SHP77 (cell line): ENCODE measurements around the gene SRP72.
"Not testable (repeated sequence)": the region's sequence is repeated elsewhere in the genome, so short reads cannot be mapped to it uniquely, and the experiment has no call there.

Experiments
- DNase-seq, 2 experiments: peaks; one replicate each; lab custom pipeline; 2025; lab: John Stamatoyannopoulos, UW

The SRP72 gene

DNA sequence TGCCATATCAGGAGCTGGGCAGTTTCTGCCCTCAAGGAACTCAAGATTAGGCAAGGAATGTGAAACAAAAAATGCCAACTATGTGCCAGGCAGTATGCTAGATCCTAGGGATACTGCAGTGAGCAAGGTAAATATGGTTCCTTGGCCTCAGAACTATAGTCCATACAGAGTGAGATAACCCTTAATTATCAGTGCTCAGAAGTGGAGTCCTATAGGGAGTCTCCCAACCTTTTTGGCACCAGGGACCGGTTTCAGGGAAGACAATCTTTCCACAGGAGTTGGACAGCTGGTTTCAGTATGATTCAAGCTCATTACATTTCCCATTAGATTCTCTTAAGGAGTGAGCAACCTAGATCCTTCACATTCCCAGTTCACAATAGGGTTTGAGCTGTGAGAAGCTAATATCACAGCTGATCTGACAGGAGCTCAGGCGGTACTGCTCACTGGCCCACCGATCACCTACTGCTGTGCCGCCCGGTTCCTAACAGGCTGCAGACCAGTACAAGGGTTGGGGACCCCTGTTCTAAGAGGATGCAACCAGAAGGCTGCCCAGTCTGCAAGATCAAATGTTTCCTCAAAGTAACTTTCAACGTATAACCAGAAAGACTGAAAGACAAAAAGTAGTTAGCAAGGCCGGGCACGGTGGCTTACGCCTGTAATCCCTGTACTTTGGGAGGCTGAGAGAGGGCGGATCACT lies 1.7 kb upstream of the SRP72 start:
- no peak for DNase-seq

DNA sequence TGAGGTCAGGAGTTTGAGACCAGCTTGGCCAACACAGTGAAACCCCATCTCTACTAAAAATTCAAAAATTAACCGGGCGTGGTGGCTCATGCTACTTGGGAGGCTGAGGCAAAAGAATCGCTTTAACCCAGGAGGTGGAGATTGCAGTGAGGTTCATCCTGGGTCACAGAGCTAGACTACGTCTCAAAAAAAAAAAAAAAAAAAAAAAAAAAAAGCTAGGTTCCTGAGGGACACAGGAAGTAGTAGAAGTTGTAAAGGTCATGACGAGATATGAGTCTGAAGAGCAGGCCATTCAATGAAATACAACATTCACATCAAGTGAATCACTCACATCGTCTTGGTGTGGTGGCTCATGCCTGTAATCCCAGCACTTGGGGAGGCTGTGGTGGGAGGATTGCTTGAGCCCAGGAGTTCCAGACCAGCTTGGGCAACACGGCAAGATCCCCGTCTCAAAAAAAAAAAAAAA lies 1.1 kb upstream of the SRP72 start:
- DNase-seq, result not testable (repeated sequence)

DNA sequence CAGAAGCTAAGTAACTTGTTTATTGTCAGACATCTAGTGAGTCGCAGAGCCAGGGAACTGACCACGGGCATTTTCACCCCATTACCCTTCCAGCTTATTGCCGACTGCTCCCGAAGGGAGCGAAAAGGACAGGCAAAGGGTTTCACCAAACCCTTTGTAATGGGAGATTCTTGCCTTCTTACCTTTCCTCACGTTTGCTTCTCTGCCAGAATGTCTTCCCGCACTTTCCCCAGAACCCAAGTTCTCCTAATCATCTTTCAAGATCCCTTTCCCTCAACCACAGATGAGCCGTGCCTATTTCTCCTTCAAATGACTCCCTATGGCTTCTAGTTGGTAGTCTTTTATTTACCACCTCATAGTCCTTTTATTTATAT lies 520 bp upstream of the SRP72 start:
- DNase-seq, result no peak

DNA sequence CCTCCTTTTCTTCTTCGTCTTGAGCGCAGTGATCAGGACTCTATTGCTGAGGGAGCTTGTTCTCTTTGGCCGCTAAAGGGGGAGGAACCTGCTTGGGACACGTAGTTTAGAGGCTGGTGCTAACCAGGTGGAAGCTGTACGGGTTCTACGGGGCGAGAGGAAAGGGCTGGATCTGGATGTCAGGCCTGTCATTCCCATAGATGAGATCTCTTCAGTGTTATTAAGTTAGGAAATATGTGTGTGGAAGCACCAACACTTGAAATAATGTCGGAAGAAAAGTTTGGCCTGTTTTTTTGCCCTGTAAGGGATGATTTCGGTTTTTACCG lies 643 bp downstream of the SRP72 start:
- peak; percentile 59 to 73 for DNase-seq

DNA sequence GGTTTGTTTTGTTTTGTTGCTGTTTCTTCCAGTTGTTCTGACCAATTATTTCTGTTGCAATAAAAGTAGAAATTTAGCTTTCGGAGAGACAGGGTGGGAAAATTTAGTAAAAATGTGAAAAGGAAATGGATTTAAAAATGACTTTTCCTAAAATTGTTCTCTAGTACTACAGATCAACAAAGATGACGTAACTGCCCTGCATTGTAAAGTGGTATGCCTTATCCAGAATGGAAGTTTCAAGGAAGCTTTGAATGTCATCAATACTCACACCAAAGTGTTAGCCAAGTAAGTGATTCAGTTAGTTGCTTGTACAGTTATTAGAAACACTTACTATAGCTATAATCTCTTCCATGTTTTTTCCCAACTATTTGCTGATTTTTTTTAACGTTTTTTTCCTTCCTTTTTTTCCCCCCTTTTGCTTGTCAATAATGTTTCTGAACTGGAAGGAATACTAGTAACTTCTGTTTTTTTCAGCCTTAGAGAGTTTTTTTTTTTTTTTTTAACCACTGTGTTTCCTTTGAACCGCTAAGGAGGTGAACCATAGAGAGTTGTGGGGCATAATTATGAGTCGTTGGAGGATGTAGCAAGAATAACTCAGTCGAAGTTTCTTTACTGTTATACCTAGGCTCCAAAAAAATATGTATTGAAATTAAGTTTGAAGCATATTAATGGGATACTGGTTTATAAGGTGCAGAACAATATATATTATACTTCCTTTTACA lies 2.2 kb downstream of the SRP72 start:
- no peak for DNase-seq

DNA sequence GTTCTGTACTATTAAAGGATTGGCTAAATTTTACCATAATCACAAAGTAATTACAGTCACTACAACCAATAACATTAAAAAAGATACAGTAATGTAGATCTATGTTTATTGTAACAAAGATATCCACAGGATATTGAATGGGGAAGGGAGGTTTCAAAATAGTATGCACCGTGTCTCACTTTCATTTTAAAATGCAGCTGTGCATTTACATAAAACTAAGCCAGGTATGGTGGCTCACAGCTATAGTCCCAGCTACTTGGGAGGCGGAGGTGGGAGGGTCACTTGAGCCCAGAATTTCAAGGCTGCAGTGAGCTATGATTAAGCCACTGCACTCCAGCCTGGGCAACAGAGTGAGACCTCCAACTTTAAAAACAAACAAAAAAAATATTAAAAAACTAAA lies 8.5 kb downstream of the SRP72 start:
- DNase-seq, result no peak

DNA sequence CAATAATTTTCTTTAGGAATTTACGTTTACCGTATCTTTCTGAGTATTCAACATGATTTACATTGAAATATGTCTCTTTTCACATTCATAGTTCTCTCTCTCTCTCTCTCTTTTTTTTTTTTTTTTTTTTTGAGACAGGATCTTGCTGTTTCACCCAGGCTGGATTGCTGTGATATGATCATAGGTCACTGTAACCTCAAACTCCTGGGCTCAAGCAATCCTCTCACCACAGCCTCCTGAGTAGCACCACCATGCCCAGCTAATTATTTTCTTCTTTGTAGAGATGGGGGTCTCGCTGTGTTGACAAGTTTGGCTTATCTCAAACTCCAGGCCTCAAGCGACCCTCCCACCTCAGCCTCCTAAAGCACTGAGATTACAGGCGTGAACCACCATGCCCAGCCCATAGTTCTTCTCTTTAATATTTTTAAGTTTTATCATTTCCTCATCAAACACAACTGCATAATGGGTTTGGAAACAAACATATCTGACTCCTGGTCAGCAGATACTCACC lies 9.8 kb downstream of the SRP72 start:
- no peak for DNase-seq

DNA sequence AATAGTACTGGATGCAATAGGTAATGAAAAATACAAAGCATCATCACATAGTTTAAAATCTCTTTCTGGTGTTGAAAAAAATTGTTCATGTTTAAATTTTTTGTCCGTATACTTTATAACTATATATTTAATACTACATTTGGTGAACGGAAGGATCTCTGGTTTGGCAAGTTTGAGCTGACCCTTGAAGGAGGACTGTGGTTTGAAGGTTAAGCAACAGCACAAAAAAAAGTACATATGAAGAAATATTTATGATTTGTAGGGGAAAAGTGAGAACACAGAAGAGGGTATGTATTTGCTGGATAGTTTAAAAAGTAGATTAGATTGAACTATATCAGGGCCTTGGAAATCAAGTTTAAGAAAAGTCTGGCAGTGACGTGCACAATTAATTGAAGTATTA lies 13.3 kb downstream of the SRP72 start:
- no peak for DNase-seq

DNA sequence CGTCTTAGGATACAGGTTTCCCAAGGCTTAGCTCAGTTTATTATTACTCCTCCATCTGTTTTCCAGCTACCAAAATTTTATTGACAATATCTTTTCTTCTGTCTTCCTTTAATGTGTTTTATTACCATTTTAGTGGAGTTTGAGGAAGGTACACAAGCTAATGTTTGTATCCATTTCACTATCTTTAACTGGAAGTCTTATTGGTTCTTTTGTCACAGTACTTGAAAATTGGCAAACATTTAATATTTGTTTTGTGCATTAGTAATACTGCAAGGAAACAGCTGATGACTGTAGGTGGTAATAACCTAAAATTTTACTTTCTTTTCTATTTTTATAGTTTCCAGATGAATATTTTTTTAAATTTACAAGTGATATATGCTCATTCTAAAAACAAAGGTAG lies 28.8 kb downstream of the SRP72 start:
- DNase-seq, result no peak

DNA sequence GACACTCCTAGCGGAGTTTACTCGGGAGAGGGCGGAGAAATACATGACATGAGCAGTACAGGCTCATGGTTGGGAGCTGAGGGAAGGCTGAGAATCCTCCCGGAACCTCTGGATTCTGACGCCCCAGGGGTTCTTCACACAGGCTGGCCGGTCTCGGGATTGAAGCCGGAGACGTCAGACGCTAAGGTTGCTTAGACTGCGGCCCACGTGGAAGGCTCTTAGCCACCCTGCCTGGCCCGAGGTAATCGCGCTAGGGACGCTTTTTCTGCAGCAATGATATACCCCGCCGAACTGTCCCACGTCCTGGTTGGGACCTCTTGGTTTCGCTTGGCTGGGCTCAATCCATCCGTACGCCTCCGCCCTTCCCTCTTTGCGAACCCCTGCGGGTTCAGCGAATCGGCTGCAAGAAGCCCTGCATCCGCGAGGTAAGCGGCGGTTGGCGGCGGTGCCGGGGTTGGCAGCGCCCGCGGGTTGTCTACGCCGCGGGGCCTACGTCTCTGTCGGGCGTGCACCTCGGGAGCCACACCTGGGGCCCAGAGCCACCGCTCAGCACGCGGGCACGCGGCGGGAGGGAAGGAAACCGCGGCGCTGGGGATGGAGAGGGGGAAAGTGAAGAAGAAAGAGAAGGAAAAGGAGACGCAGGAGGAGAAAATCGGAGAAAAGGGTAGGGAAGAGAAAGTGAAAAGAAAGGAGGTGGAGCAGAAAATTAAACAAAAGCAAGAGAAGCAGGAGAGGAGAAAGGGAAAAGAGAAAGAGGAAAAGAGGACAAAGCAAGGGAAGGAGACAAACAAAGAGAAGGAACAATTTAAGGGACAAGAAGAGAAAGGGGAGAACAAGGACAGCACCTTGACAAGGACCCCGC lies 38.1 kb downstream of the SRP72 start, which contains the start of gene ARL9:
TSS of gene ARL9 (plus strand) at position 523 of the 862 bp plus-strand sequence. CDS start at position 595, 72 bp downstream.
- DNase-seq, result no peak

DNA sequence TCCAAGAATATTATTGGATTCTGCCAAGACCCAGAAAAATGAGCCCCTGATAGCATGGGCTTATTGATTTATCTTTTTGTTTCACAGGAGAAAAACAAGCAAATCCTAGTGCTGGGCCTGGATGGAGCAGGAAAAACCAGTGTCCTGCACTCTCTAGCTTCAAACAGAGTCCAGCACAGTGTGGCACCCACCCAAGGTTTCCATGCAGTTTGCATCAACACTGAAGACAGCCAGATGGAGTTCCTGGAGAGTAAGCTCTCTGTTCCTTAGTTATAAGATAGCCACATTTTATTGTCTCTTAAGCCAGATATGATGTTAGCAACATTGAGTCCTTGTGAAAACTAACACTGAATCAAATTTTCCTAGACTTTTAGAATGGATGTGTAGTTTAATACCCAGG lies 43.7 kb downstream of the SRP72 start:
- no peak for DNase-seq

DNA sequence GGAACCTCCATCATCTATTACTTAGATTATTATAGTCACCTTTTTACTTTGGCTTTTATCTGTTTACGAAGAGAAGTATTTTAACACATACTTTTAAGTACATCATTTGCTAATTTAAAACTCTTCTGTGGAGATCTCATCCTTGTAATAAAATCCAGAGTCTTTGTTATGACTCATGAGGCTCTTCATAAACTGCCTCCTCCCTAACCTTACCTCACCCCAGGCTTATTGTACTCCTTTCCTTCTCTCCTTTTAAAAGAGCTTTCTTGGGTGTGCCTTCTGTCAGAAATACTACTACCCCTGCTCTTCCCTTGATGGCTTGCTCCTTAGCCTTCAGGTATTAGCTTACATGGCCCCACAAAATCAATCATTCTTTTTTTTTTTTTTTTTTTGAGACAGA lies 44.7 kb downstream of the SRP72 start:
- no peak for DNase-seq

DNA sequence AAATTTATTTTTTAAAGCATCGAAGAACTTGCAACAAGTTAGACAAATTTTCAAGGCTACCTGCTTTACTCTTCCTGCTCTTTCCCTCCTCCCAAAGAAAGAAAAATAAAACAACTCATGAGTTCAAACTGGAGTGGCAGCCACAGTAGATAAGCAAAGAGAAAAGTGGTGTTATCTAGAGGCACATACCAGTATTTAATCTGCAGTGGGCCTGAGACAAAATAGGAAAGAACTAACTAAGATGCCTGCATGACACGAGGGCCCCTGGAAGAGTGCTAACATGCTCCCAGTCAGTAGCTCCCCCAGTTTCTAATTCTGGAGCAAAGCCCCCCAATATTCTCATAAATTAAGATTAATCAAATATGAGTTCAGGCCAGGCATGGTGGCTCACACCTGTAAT lies 46.1 kb downstream of the SRP72 start:
- no peak for DNase-seq

DNA sequence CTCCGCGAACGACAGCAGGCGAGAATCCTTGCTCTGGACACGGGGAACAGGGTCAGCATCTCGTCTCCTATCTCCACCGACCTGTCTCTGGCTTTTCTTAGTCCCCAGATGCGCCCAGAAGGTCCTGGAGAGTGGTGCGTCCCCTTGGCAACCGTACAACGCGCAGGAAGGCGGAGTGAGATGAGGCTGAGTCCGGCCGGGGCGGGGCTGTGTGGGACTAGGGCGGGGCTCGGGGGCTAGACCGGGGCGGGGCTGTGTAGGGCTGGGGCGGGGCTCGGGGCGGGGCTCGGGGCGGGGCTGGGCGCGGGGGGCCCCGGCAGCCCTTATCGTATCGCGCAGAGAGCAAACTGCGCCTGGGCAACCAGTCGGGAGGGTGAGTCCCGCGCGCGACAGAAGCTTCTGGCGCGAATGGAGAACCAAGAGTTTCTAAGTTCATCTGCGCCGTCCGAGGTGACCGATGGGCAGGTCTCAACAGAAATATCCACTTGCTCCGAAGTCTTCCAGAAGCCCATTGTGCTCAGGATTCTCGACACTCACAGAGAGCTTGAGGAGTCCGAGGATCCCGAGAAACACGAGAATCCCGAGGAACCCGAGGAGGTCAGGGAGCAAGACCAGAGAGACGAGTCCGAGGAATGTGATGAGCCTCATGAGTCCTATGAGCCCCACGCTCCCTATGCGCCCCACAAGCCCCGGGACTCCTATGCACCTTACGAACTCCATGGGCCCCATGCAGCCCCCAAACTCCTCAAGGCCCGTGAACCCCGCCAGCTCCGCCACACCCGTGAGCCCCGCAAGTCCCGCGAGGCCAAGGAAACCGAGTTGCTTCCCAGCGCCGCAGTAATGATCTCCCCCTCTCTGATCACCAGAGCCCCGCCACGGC lies 63.1 kb downstream of the SRP72 start:
- peak; percentile 76 to 88 for DNase-seq

DNA sequence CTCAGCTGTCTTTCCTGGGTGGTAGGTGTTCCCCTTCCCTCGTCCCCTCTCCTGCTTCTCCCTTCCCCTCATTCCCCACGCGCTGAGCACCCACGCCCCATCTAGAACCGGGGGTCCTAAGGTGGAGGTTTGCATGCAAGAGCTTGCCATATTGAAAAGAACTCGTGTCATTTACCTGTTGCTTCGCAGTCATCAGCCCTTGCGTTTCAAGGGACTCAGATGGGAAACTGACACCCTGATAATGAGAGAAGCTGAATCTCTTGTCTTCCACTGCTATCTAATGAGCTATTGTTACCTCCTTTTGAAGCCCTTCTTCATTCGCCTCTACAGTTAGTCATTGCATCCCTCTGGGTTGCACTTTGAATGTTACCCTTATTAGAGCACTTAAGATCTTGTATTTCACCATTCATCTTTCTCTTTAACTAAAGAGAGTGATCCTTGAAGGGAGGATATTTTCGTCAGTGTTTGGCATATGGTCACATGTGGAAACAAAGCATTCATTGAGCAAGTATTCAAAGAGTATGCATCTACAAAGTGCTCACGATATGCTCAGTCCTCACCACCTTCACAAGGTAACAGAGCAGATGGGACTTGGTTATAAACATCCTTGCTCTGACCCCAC lies 63.8 kb downstream of the SRP72 start:
- DNase-seq, result no peak

DNA sequence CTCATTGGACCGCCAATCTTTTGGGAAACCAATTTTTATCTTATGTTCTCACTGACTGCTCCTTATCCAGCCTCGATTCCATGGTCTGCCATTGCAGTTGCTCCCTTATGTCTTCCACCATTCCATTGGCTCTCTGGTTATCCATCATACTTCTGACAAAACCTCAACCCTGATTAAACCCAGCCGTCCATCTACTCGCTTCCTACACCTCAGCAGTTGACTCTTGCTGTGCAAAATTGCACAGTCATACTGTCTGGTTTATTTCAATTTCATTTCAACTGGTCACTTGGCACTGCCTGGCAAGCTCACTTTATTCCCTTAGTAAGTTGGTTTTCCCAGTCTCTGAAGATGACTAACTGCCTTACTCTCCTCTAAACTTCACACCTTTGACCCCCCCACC lies 64.4 kb downstream of the SRP72 start:
- DNase-seq, result no peak

DNA sequence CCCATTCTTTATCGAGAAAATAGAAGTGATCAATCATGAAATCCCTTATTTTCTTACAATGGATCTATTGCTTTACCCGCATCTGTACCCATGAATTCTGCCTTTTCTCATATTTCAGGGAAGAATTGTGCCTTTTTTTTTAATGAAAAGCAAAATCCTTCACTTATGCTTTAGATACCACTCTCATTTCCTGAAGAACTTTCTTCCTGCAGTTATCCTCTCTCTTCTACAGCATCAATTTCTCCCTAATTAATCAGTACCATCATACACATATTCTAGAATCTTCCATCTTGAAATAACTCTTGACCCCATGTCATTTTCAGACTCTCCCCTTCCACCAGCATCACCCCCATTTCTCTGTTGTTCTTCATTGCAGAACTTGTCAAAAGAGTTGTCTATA lies 64.8 kb downstream of the SRP72 start:
- DNase-seq, result no peak

DNA sequence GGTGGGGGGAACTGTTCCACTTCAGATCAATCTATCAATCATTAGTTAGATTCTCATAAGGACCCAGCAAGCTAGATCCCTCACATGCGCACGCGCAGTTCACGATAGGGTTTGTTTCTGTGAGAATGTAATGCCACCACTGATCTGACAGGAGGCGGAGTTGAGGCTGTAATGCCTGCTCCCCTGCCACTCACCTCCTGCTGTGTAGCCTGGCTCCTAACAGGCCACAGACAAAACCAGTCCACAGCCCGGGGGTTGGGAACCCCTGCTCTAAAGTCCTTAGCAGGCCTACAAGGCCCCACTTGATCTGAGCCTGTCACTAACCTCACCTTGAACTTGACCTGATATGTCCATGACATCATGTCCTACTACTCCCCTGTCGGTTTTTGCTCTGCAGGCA lies 68.5 kb downstream of the SRP72 start:
- no peak for DNase-seq

DNA sequence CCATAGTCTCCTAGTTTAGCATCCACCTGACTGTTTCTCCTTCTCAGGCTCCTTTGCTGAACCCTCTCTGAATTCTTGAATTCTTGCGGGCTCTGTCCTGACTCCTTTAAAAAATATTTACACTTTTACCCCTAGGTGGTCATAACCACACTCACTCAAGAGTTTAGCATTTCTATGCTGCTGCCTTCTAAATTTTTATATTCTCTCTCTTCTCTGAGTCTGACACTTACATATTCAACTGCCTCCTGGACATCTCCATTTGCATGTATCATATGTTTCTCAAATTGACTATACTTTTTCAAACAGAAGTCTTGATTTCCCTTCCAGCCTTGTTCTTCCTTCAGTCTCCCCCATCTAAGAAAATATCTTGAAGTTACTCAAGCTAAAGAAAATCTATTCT lies 69.7 kb downstream of the SRP72 start:
- DNase-seq, result no peak

DNA sequence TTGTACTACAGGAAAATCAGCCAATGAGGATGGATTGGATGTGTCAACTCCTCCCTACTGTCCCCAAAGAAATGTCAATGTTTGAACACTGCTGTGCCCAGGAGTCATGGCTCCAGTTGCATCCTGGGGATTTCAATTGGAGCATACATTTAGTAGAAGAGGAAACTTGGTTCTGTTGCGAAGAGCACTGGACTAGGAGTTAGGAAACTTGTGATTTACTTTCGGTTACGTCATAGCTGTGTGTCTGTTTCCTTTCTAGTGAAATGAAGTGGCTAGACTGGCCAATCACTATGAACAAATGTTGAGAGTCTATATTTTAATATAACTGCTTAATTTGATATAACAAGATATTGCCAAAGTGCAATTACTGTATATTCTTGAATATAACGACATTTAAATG lies 73.4 kb downstream of the SRP72 start:
- no peak for DNase-seq

DNA sequence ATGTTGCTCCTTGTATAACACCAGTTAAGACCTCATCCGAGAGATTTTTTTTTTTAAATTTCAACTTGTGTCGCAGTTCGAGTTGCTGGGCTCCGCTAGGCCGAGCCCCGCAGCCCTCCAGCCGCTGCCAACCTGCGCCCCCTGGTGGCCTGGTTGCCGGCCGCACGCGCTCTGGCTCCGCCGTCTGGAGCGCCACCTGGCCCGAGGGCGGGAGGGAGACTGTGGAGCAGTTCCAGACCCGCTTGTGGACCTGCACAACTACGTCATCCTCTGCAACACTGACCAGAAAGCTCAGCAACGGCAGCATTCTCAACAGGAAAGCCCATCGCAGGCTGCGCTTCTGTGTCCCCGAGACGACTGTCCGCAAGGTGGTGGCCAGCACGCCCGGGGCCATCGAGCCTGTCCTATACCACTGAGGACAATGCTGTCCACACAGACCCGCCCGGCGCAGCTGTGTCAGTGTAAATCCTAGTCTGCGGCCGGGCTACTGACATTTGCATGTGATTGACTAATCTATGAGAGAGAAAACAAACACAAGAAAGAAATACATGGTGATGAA lies 77.2 kb downstream of the SRP72 start:
- DNase-seq, result peak; percentile 91 to 96
